Neural progenitor cell (in vitro differentiated cells): Measurements from ENCODE around the gene HSDL2.

ENCODE experiments used
- CTCF ChIP-seq: fragments of 200-600 bp; sonication (generic); IDR thresholded peaks from 2 replicates; pipeline ENCODE4 v1.5.1; 2017; ENCODE audit warnings: antibody characterized with exemption, mild to moderate bottlenecking
- EZH2 ChIP-seq: fragments of 200-600 bp; sonication (generic); IDR thresholded peaks from 2 replicates; pipeline ENCODE4 v1.6.1; 2017; ENCODE audit warnings: antibody characterized with exemption, mild to moderate bottlenecking, moderate library complexity

GRCh38 chr9:112505607-112506006, 125.7 kb downstream of the HSDL2 start:
- TF ChIP-seq EZH2: no peak
- no peak for TF ChIP-seq CTCF
